Gastroesophageal sphincter (tissue), 4 donors: ENCODE results near the gene ARHGAP1. TPM values are rescaled to one million over a fixed set of nuclear protein-coding genes. Genes with fewer than 3 reads are reported as not detected.

Experiments used
- ATAC-seq: fragments of 150-250 bp; one replicate; pipeline ENCODE4 v1.9.1; 2016; ENCODE audit warnings: mild to moderate bottlenecking, moderate library complexity
- H3K27ac ChIP-seq, 4 donors: fragments of 200-600 bp; sonication (generic) in 3 of 4; 1 replicate in 3 of 4; 2 replicates in 1 of 4; pipeline ENCODE4 v1.5.1; 2016 to 2019
- H3K27me3 ChIP-seq: fragments of 200-600 bp; sonication (generic); one replicate; pipeline ENCODE4 v1.5.1; 2019
- H3K36me3 ChIP-seq, 2 donors: fragments of 200-600 bp; sonication (generic); one replicate each; pipeline ENCODE4 v1.5.1; 2019; ENCODE audit warnings: control low read depth in 1 of 2
- H3K4me1 ChIP-seq, 3 donors: fragments of 200-600 bp; sonication (generic); 1 replicate in 2 of 3; 2 replicates in 1 of 3; pipeline ENCODE4 v1.5.1; 2016 to 2019; ENCODE audit warnings: control low read depth in 2 of 3
- H3K4me3 ChIP-seq, 2 donors: fragments of 200-600 bp; sonication (generic); one replicate each; pipeline ENCODE4 v1.5.1; 2019; ENCODE audit warnings: mild to moderate bottlenecking in 1 of 2, moderate library complexity in 1 of 2
- H3K9me3 ChIP-seq, 3 donors: fragments of 200-600 bp; sonication (generic); one replicate each; pipeline ENCODE4 v1.5.1; 2017 to 2019; ENCODE audit warnings: control low read depth in 2 of 3
- CTCF ChIP-seq, 4 experiments: fragments of 200-600 bp in 2 of 4; fragments of 450-650 bp in 2 of 4; sonication (generic) in 1 of 4; IDR thresholded peaks; one replicate each; pipeline ENCODE4 v1.5.1; 2017 to 2019; ENCODE audit warnings: antibody characterized with exemption in 4 of 4, mild to moderate bottlenecking in 2 of 4, moderate library complexity in 2 of 4
- EP300 ChIP-seq: sonication (generic); formaldehyde crosslinking; IDR thresholded peaks from one replicate; pipeline ENCODE4 v1.6.1; 2017; ENCODE audit warnings: antibody characterized with exemption, mild to moderate bottlenecking
- POLR2A ChIP-seq, 2 donors: fragments of 450-650 bp; IDR thresholded peaks; one replicate each; pipeline ENCODE4 v1.6.1; 2017; ENCODE audit warnings: antibody characterized with exemption in 2 of 2, mild to moderate bottlenecking in 2 of 2, moderate library complexity in 1 of 2
- POLR2AphosphoS5 ChIP-seq: sonication (generic); formaldehyde crosslinking; IDR thresholded peaks from one replicate; pipeline ENCODE4 v1.6.1; 2017; ENCODE audit warnings: antibody characterized with exemption
- WGBS, 2 donors: methylation state at CpG; one replicate each; pipeline ENCODE4 v1.1.5; 2018; ENCODE audit warnings: low coverage in 1 of 2; 5-methylcytosine and 5-hydroxymethylcytosine counted together
- total RNA-seq, 4 donors: library from RNA; depleted of rRNA; stranded (reverse); fragments of >200 nt; gene quantifications; one replicate each; pipeline ENCODE4 v1.1.0, GENCODE V29; 2016

The ARHGAP1 gene
- total RNA-seq, 4 donors from 2014 or later, result 57.3 to 105 (median 64.0) TPM

GRCh38 chr11:46649180-46649738 lies 51.2 kb downstream of the ARHGAP1 start:
- peak overlapping the region in 3 of 4 donors; percentile 34 to 75 (median 59) for H3K27ac ChIP-seq
- no peaks in the 10 kb centered on the region for H3K9me3 ChIP-seq
- H3K4me1 ChIP-seq, result peaks cover 0 to 26% (median 0%) of the 10 kb centered on the region in 3 donors
- H3K27me3 ChIP-seq, result no peaks in the 10 kb centered on the region
- TF ChIP-seq POLR2A (IDR thresholded peaks at IDR 0.05), result no peak
- peak; percentile 68 for TF ChIP-seq POLR2AphosphoS5
- no peak for TF ChIP-seq CTCF (IDR thresholded peaks at IDR 0.05)
- no peak for TF ChIP-seq EP300
- WGBS, 2 donors, result 17 to 29% methylated on average over 1 to 2 of the region's 2 CpGs
- H3K4me3 ChIP-seq, result no peak overlapping the region
- peaks cover 2 to 96% of the 10 kb centered on the region in 2 donors for H3K36me3 ChIP-seq
- peak; percentile 96 for ATAC-seq

GRCh38 chr11:46643986-46644385 lies 56.4 kb downstream of the ARHGAP1 start:
- Histone ChIP-seq H3K9me3 (no peaks in the 10 kb centered on the region), H3K27me3 (no peaks in the 10 kb centered on the region), H3K4me3 (no peak overlapping the region), H3K27ac (no peak overlapping the region), H3K4me1 (peaks cover 0 to 17% (median 0%) of the 10 kb centered on the region in 3 donors), H3K36me3 (peaks cover 3 to 84% of the 10 kb centered on the region in 2 donors)
- TF ChIP-seq POLR2A (IDR thresholded peaks at IDR 0.05), result no peak
- no peak for TF ChIP-seq POLR2AphosphoS5
- TF ChIP-seq CTCF (IDR thresholded peaks at IDR 0.05), result no peak
- TF ChIP-seq EP300, result no peak
- ATAC-seq, result no peak

- no peak for ATAC-seq
- peaks cover 3 to 85% of the 10 kb centered on the region in 2 donors for H3K36me3 ChIP-seq
- H3K27me3 ChIP-seq, result no peaks in the 10 kb centered on the region
- H3K27ac ChIP-seq, result no peak overlapping the region
- H3K4me3 ChIP-seq, result no peak overlapping the region
- no peaks in the 10 kb centered on the region for H3K9me3 ChIP-seq
- H3K4me1 ChIP-seq, result peaks cover 0 to 13% (median 0%) of the 10 kb centered on the region in 3 donors
- WGBS, 2 donors, result 83 to 100% methylated on average over 2 of the region's 3 CpGs
- no peak for TF ChIP-seq POLR2A (IDR thresholded peaks at IDR 0.05)
- TF ChIP-seq POLR2AphosphoS5, result no peak
- TF ChIP-seq EP300, result no peak
- TF ChIP-seq CTCF (IDR thresholded peaks at IDR 0.05), result no peak
Observed at GRCh38 chr11:46643531-46643930, 56.9 kb downstream of the ARHGAP1 start.

- Histone ChIP-seq H3K4me1 (peaks cover 0 to 6% (median 0%) of the 10 kb centered on the region in 3 donors), H3K27me3 (no peaks in the 10 kb centered on the region), H3K4me3 (no peak overlapping the region), H3K36me3 (peaks cover 3 to 85% of the 10 kb centered on the region in 2 donors), H3K27ac (no peak overlapping the region), H3K9me3 (no peaks in the 10 kb centered on the region)
- TF ChIP-seq CTCF (IDR thresholded peaks at IDR 0.05), result no peak
- TF ChIP-seq POLR2A (IDR thresholded peaks at IDR 0.05), result no peak
- TF ChIP-seq EP300, result no peak
- no peak for TF ChIP-seq POLR2AphosphoS5
- WGBS, 2 donors, result 85 to 87% methylated on average over 4 to 6 of the region's 8 CpGs
- no peak for ATAC-seq
Observed at GRCh38 chr11:46642627-46643335, 57.6 kb downstream of the ARHGAP1 start.

GRCh38 chr11:46641639-46642038 lies 58.8 kb downstream of the ARHGAP1 start:
- Histone ChIP-seq H3K9me3 (no peaks in the 10 kb centered on the region), H3K27ac (no peak overlapping the region), H3K4me3 (no peak overlapping the region), H3K4me1 (no peaks in the 10 kb centered on the region), H3K27me3 (no peaks in the 10 kb centered on the region), H3K36me3 (peaks cover 3 to 77% of the 10 kb centered on the region in 2 donors)
- TF ChIP-seq EP300 (no peak), CTCF (IDR thresholded peaks at IDR 0.05) (no peak), POLR2A (IDR thresholded peaks at IDR 0.05) (no peak), POLR2AphosphoS5 (no peak)
- 67 to 80% methylated on average over 2 to 3 of the region's 3 CpGs for WGBS, 2 donors
- ATAC-seq, result no peak
